Retinal pigment epithelial cell (primary cell): ENCODE results near the gene MPEG1.

Experiments
- DNase-seq: peaks from one replicate; pipeline ENCODE4 v3.0.0-alpha.2; 2010; ENCODE audit warnings: low read depth
- H3K4me3 ChIP-seq: 2 replicates; pipeline ENCODE4 v1.5.1; 2011; ENCODE audit warnings: mild to moderate bottlenecking, low read length, control low read depth, moderate library complexity
- CTCF ChIP-seq: conservative IDR thresholded peaks from 2 replicates; pipeline ENCODE4 v1.5.1; 2011; ENCODE audit warnings: low read depth, low read length, control low read depth, inconsistent platforms

Gene MPEG1

GRCh38 chr11:59218893-59219292, 6.2 kb upstream of the MPEG1 start:
- no peak overlapping the region for H3K4me3 ChIP-seq
- TF ChIP-seq CTCF, result no peak
- DNase-seq, result no peak

- no peak overlapping the region for H3K4me3 ChIP-seq
- TF ChIP-seq CTCF, result no peak
- no peak for DNase-seq
These were observed 5.6 kb upstream of the MPEG1 start for GRCh38 chr11:59218319-59218718.

- H3K4me3 ChIP-seq, result no peak overlapping the region
- TF ChIP-seq CTCF, result no peak
- DNase-seq, result no peak
These were observed 4.2 kb upstream of the MPEG1 start for GRCh38 chr11:59216641-59217564.

- H3K4me3 ChIP-seq, result no peak overlapping the region
- TF ChIP-seq CTCF, result no peak
- DNase-seq, result no peak
These were observed 1.6 kb upstream of the MPEG1 start for GRCh38 chr11:59214141-59214893.

GRCh38 chr11:59212222-59212621, 505 bp downstream of the MPEG1 start:
- no peak overlapping the region for H3K4me3 ChIP-seq
- no peak for TF ChIP-seq CTCF
- DNase-seq, result no peak

- no peak for DNase-seq
- no peak for TF ChIP-seq CTCF
- H3K4me3 ChIP-seq, result no peak overlapping the region
These were observed 3.8 kb downstream of the MPEG1 start for GRCh38 chr11:59208956-59209355.
